Keratinocyte (primary cell): ENCODE results near the gene GFY. TPM values are rescaled to one million over a fixed set of nuclear protein-coding genes. Genes with fewer than 3 reads are reported as not detected.

Experiments
- DNase-seq: peaks from one replicate; pipeline ENCODE4 v3.0.0-alpha.2; 2011; ENCODE audit warnings: low read depth, missing footprints, low spot score
- FAIRE-seq: peaks from 2 replicates; lab custom pipeline; 2011; peaks lifted over from hg19 to GRCh38; lab: Jason Lieb, UNC
- H2AFZ ChIP-seq: 2 replicates; pipeline ENCODE4 v1.6.0; 2012; ENCODE audit warnings: low read length, control low read depth, inconsistent platforms; ENCODE audit not compliant: control insufficient read depth
- H3K27ac ChIP-seq: 2 replicates; pipeline ENCODE4 v1.5.1; 2011; ENCODE audit warnings: low read length; ENCODE audit not compliant: control insufficient read depth, insufficient read depth
- H3K27me3 ChIP-seq: 3 replicates; pipeline ENCODE4 v1.6.0; 2011; ENCODE audit warnings: low read length; ENCODE audit not compliant: control insufficient read depth, insufficient read depth; ENCODE audit errors: extremely low read depth
- H3K36me3 ChIP-seq, 2 experiments: 2 replicates in 1 of 2; 3 replicates in 1 of 2; pipeline ENCODE4 v1.5.1; 2011; ENCODE audit warnings: low read length in 2 of 2, mild to moderate bottlenecking in 1 of 2; ENCODE audit not compliant: control insufficient read depth in 2 of 2, insufficient read depth in 2 of 2; ENCODE audit errors: extremely low read depth in 1 of 2
- H3K4me1 ChIP-seq: 3 replicates; pipeline ENCODE4 v1.5.1; 2011; ENCODE audit warnings: low read length; ENCODE audit not compliant: control insufficient read depth, insufficient read depth; ENCODE audit errors: extremely low read depth
- H3K4me2 ChIP-seq: 3 replicates; pipeline ENCODE4 v1.6.0; 2011; ENCODE audit warnings: low read depth, low read length; ENCODE audit not compliant: control insufficient read depth, insufficient read depth; ENCODE audit errors: extremely low read depth
- H3K4me3 ChIP-seq, 3 experiments: fragments of 200-600 bp in 1 of 3; sonication (generic) in 1 of 3; 2 replicates in 2 of 3; 3 replicates in 1 of 3; pipeline ENCODE4 v1.5.1; 2011 to 2016; ENCODE audit warnings: low read length in 3 of 3, mild to moderate bottlenecking in 3 of 3, control low read depth in 2 of 3, inconsistent platforms in 1 of 3, low read depth in 1 of 3, mixed read lengths in 1 of 3, mixed run types in 1 of 3, moderate library complexity in 1 of 3; ENCODE audit not compliant: control insufficient read depth in 2 of 3, insufficient read depth in 2 of 3; ENCODE audit errors: extremely low read depth in 1 of 3
- H3K79me2 ChIP-seq: 2 replicates; pipeline ENCODE4 v1.6.0; 2012; ENCODE audit warnings: low read length; ENCODE audit not compliant: control insufficient read depth, insufficient read depth
- H3K9ac ChIP-seq: 3 replicates; pipeline ENCODE4 v1.6.0; 2011; ENCODE audit warnings: low read length; ENCODE audit not compliant: control insufficient read depth, insufficient read depth; ENCODE audit errors: extremely low read depth
- H3K9me1 ChIP-seq: 3 replicates; pipeline ENCODE4 v1.6.0; 2011; ENCODE audit warnings: low read length; ENCODE audit not compliant: control insufficient read depth, insufficient read depth; ENCODE audit errors: extremely low read depth
- H3K9me3 ChIP-seq: 2 replicates; pipeline ENCODE4 v1.5.1; 2012; ENCODE audit warnings: low read depth, low read length; ENCODE audit not compliant: control insufficient read depth
- H4K20me1 ChIP-seq: 3 replicates; pipeline ENCODE4 v1.6.0; 2011; ENCODE audit warnings: low read length; ENCODE audit not compliant: control insufficient read depth, insufficient read depth; ENCODE audit errors: extremely low read depth
- CTCF ChIP-seq, 3 experiments: IDR thresholded peaks in 1 of 3; conservative IDR thresholded peaks in 1 of 3; optimal IDR thresholded peaks in 1 of 3; 2 replicates in 2 of 3; 3 replicates in 1 of 3; pipeline versions ENCODE3 to v1.5.1; 2011; ENCODE audit warnings: low read length in 3 of 3, mild to moderate bottlenecking in 3 of 3, moderate library complexity in 2 of 3, control low read depth in 1 of 3, inconsistent platforms in 1 of 3; ENCODE audit not compliant: insufficient read depth in 2 of 3; ENCODE audit errors: extremely low read depth in 1 of 3
- EZH2 ChIP-seq: IDR thresholded peaks from one replicate; pipeline ENCODE4 v1.6.1; 2012; ENCODE audit warnings: inconsistent platforms, mild to moderate bottlenecking, low read length, moderate library complexity
- dilution Hi-C: fragments of 300-500 bp; cut with MboI; formaldehyde crosslinking; loops from one replicate; pipeline ENCODE4 v1.7.0; 2020; ENCODE audit warnings: low sequenced_read_pairs; ENCODE audit not compliant: extremely low pct_ligation_motif_present
- polyA plus RNA-seq, 5 experiments: library from polyadenylated mRNA; depleted of rRNA in 3 of 5; stranded (reverse) in 3 of 5; stranded (forward) in 1 of 5; unstranded in 1 of 5; fragments of >200 nt; gene quantifications; 1 replicate in 1 of 5; 2 replicates in 3 of 5; 3 replicates in 1 of 5; pipeline versions ENCODE4 v1.2.1 to v1.2.3, GENCODE V29; 2011 to 2012; ENCODE audit warnings: missing spikeins in 2 of 5, low read depth in 1 of 5, low replicate concordance in 1 of 5

Gene GFY
- polyA plus RNA-seq, 1 donor (not counting 4 experiments of a cell fraction or from before 2014, with no cell fraction given): not detected

- DNase-seq (no peak), FAIRE-seq (no peak)
- no peak overlapping the region for H2AFZ ChIP-seq
- TF ChIP-seq EZH2 (no peak), CTCF (optimal IDR thresholded peaks at IDR 0.05 in 1 of 3, IDR thresholded peaks at IDR 0.05 in 1 of 3, conservative IDR thresholded peaks at IDR 0.05 in 1 of 3; ENCODE audit: extremely low read depth in 1 of 3, insufficient read depth in 2 of 3, low read length in 3 of 3) (no peak)
- peaks cover 90% of the 10 kb centered on the region for H3K27me3 ChIP-seq
- H3K4me1 ChIP-seq: peaks cover 5% of the 10 kb centered on the region
- H3K9me1 ChIP-seq: no peaks in the 10 kb centered on the region
- H3K9me3 ChIP-seq: no peaks in the 10 kb centered on the region
- no peak overlapping the region for H3K4me3 ChIP-seq
- H3K9ac ChIP-seq: no peak overlapping the region
- no peak overlapping the region for H3K27ac ChIP-seq
- dilution Hi-C loops: no loop called here
- H3K79me2 ChIP-seq: no peaks in the 10 kb centered on the region
- H3K4me2 ChIP-seq: no peak overlapping the region
- H3K36me3 ChIP-seq: no peaks in the 10 kb centered on the region
- no peaks in the 10 kb centered on the region for H4K20me1 ChIP-seq
Observed at GRCh38 chr19:49438261-49438660, 13.1 kb downstream of the GFY start.

DNA sequence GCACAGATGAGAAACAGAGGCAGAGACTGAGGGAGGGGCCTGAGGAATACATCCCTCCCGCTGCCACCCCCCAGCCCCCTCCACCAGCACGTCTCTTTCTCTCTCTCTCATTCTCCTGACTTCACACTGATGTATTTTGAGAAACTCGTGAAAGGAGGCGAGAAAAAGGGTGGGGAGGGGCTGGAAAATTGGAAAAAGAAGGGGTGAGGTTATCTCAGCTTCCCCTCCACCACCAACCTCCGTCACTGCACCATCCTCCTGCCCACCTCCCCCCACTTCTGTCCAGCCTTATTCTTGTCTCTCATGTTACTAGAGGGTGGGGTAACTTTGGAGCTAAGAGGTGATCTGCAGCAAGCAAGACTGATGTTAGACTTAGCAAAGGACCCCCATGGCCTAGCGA, 14.6 kb downstream of the GFY start:
- H3K9ac ChIP-seq: no peak overlapping the region
- H3K4me3 ChIP-seq: no peak overlapping the region
- no peak overlapping the region for H3K27ac ChIP-seq
- H4K20me1 ChIP-seq: no peaks in the 10 kb centered on the region
- no peak overlapping the region for H3K4me2 ChIP-seq
- H3K27me3 ChIP-seq: peaks cover 76% of the 10 kb centered on the region
- no peak for DNase-seq
- no peaks in the 10 kb centered on the region for H3K79me2 ChIP-seq
- TF ChIP-seq CTCF (optimal IDR thresholded peaks at IDR 0.05 in 1 of 3, IDR thresholded peaks at IDR 0.05 in 1 of 3, conservative IDR thresholded peaks at IDR 0.05 in 1 of 3; ENCODE audit: extremely low read depth in 1 of 3, insufficient read depth in 2 of 3, low read length in 3 of 3) (no peak), EZH2 (no peak)
- FAIRE-seq: no peak
- H3K36me3 ChIP-seq: no peaks in the 10 kb centered on the region
- H2AFZ ChIP-seq: no peak overlapping the region
- no peaks in the 10 kb centered on the region for H3K9me1 ChIP-seq
- H3K4me1 ChIP-seq: peaks cover 7% of the 10 kb centered on the region
- H3K9me3 ChIP-seq: no peaks in the 10 kb centered on the region
- dilution Hi-C loops: no loop called here
